Measurements from ENCODE around the gene APBB2. TPM values are rescaled to one million over a fixed set of nuclear protein-coding genes. Genes with fewer than 3 reads are reported as not detected.

The APBB2 gene
- total and polyA plus RNA-seq, 2 donors (not counting 1 experiment from before 2014, with no cell fraction given) = 4.4 to 15.8 TPM

GRCh38 chr4:41217374-41217773, 3.0 kb upstream of the APBB2 start:
- Mint-ChIP-seq H3K4me3 (no peak overlapping the region), H3K9me3 (ENCODE audit: insufficient read depth) (no peaks in the 10 kb centered on the region), H3K27me3 (peaks cover 71% of the 10 kb centered on the region), H3K27ac (no peak overlapping the region), H3K4me1 (peaks cover 30% of the 10 kb centered on the region)
- H3K36me3 ChIP-seq (replicated peaks in 1 of 2; ENCODE audit: control extremely low read depth in 1 of 2, control insufficient read depth in 1 of 2, extremely low read depth in 1 of 2, insufficient read depth in 2 of 2, low read length in 1 of 2) = no peaks in the 10 kb centered on the region
- H3K4me3 ChIP-seq (ENCODE audit: control extremely low read depth in 1 of 5, extremely low read depth in 1 of 5, insufficient read depth in 1 of 5, low read depth in 2 of 5, low read length in 4 of 5) = no peak overlapping the region
- TF ChIP-seq EZH2 (IDR thresholded peaks at IDR 0.05; ENCODE audit: borderline replicate concordance, insufficient read depth, low read depth, low read length, poor library complexity, severe bottlenecking) (no peak), CTCF (IDR thresholded peaks at IDR 0.05) (no peak)
- WGBS (ENCODE audit: insufficient coverage) = 100% methylated on average over 1 of the region's 2 CpGs
- peaks cover 0 to 49% (median 30%) of the 10 kb centered on the region in 4 experiments for H3K27me3 ChIP-seq (replicated peaks in 1 of 4; ENCODE audit: control extremely low read depth in 1 of 4, control insufficient read depth in 3 of 4, insufficient read depth in 4 of 4, low read length in 3 of 4)
- H3K9ac ChIP-seq (ENCODE audit: low read length) = no peak overlapping the region
- ATAC-seq (ENCODE audit: low read depth) (no peak), DNase-seq (no peak)
- no peaks in the 10 kb centered on the region for H4K20me1 ChIP-seq (ENCODE audit: control insufficient read depth, insufficient read depth, low read length, poor library complexity, severe bottlenecking)
- H3K4me1 ChIP-seq (ENCODE audit: control insufficient read depth in 2 of 2, insufficient read depth in 2 of 2, low read length in 2 of 2) = peaks cover 21 to 22% of the 10 kb centered on the region in 2 donors
- no peak overlapping the region for H3K27ac ChIP-seq (ENCODE audit: low read length in 2 of 2)
- intact Hi-C loops (cut with micrococcal nuclease) = no loop called here
- CTCF ChIA-PET = no interaction called here
- H3K4me2 ChIP-seq (replicated peaks; ENCODE audit: low read depth, low read length, poor library complexity, severe bottlenecking) = no peak overlapping the region
- POLR2A ChIA-PET = no interaction called here
- H2AFZ ChIP-seq (ENCODE audit: insufficient read depth, low read depth, low read length, poor library complexity, severe bottlenecking) = no peak overlapping the region
- no peaks in the 10 kb centered on the region for H3K79me2 ChIP-seq (ENCODE audit: control insufficient read depth, insufficient read depth, low read length)
- H3K9me3 ChIP-seq (ENCODE audit: control extremely low read depth in 1 of 3, control insufficient read depth in 2 of 3, insufficient read depth in 1 of 3, low read length in 2 of 3) = peaks cover 0 to 6% (median 0%) of the 10 kb centered on the region in 3 donors

- no CpG with 5 or more reads among the region's 2 CpGs for WGBS (ENCODE audit: insufficient coverage)
- H2AFZ ChIP-seq (ENCODE audit: insufficient read depth, low read depth, low read length, poor library complexity, severe bottlenecking) = peak overlapping the region; percentile 80
Observed at GRCh38 chr4:41217020-41217333, 2.6 kb upstream of the APBB2 start.

More at GRCh38 chr4:41217020-41217333, 2.6 kb upstream of the APBB2 start:
- Histone ChIP-seq H4K20me1 (ENCODE audit: control insufficient read depth, insufficient read depth, low read length, poor library complexity, severe bottlenecking) (no peaks in the 10 kb centered on the region), H3K9me3 (ENCODE audit: control extremely low read depth in 1 of 3, control insufficient read depth in 2 of 3, insufficient read depth in 1 of 3, low read length in 2 of 3) (peaks cover 0 to 6% (median 0%) of the 10 kb centered on the region in 3 donors), H3K36me3 (replicated peaks in 1 of 2; ENCODE audit: control extremely low read depth in 1 of 2, control insufficient read depth in 1 of 2, extremely low read depth in 1 of 2, insufficient read depth in 2 of 2, low read length in 1 of 2) (no peaks in the 10 kb centered on the region), H3K4me1 (ENCODE audit: control insufficient read depth in 2 of 2, insufficient read depth in 2 of 2, low read length in 2 of 2) (peaks cover 21 to 22% of the 10 kb centered on the region in 2 donors), H3K79me2 (ENCODE audit: control insufficient read depth, insufficient read depth, low read length) (no peaks in the 10 kb centered on the region), H3K4me2 (replicated peaks; ENCODE audit: low read depth, low read length, poor library complexity, severe bottlenecking) (peak overlapping the region; percentile 68), H3K27ac (ENCODE audit: low read length in 2 of 2) (no peak overlapping the region), H3K27me3 (replicated peaks in 1 of 4; ENCODE audit: control extremely low read depth in 1 of 4, control insufficient read depth in 3 of 4, insufficient read depth in 4 of 4, low read length in 3 of 4) (peaks cover 0 to 51% (median 33%) of the 10 kb centered on the region in 4 experiments), H3K9ac (ENCODE audit: low read length) (peak overlapping the region; percentile 57), H3K4me3 (ENCODE audit: control extremely low read depth in 1 of 5, extremely low read depth in 1 of 5, insufficient read depth in 1 of 5, low read depth in 2 of 5, low read length in 4 of 5) (peak overlapping the region in 1 of 5 experiments; percentile 48)
- intact Hi-C loops (cut with micrococcal nuclease) = no loop called here
- ChIA-PET POLR2A (no interaction called here), CTCF (no interaction called here)
- peaks cover 72% of the 10 kb centered on the region for H3K27me3 Mint-ChIP-seq
- ATAC-seq (ENCODE audit: low read depth) (no peak), DNase-seq (no peak)
- H3K4me3 Mint-ChIP-seq = peak overlapping the region; percentile 84
- no peak overlapping the region for H3K27ac Mint-ChIP-seq
- TF ChIP-seq EZH2 (IDR thresholded peaks at IDR 0.05; ENCODE audit: borderline replicate concordance, insufficient read depth, low read depth, low read length, poor library complexity, severe bottlenecking) = no peak
- TF ChIP-seq CTCF (IDR thresholded peaks at IDR 0.05) = no peak
- peaks cover 30% of the 10 kb centered on the region for H3K4me1 Mint-ChIP-seq
- H3K9me3 Mint-ChIP-seq (ENCODE audit: insufficient read depth) = no peaks in the 10 kb centered on the region
